K562 (cell line): ENCODE measurements around the gene DIP2A. TPM values are rescaled to one million over a fixed set of nuclear protein-coding genes. Genes with fewer than 3 reads are reported as not detected.

Experiments
- BMI1 ChIP-seq: fragments of 150-350 bp; IDR thresholded peaks from 2 replicates; pipeline ENCODE4 v1.6.1; 2014; ENCODE audit warnings: low read length
- CSDE1 ChIP-seq, 2 experiments: fragments of 450-650 bp; IDR thresholded peaks; 2 replicates each; pipeline ENCODE4 v1.6.1; 2016; ENCODE audit warnings: mild to moderate bottlenecking in 1 of 2
- CTBP1 ChIP-seq: fragments of 450-650 bp; IDR thresholded peaks from 2 replicates; pipeline ENCODE4 v1.6.1; 2016; ENCODE audit warnings: borderline replicate concordance
- FOXJ2 ChIP-seq: fragments of 200-800 bp; sonication (Bioruptor generic); IDR thresholded peaks from 2 replicates; pipeline ENCODE4 v1.6.1; 2016; ENCODE audit warnings: missing genetic modification characterization, missing compliant biosample characterization
- NR2C2 ChIP-seq, 2 experiments: fragments of 200-800 bp in 1 of 2; sonication (Bioruptor generic) in 1 of 2; sonication (generic) in 1 of 2; formaldehyde crosslinking in 1 of 2; IDR thresholded peaks; 2 replicates each; pipeline versions ENCODE4 v1.6.1 to v1.8.0; 2016 to 2022; ENCODE audit warnings: mild to moderate bottlenecking in 1 of 2, missing compliant biosample characterization in 1 of 2, missing genetic modification characterization in 1 of 2, missing genetic modification reagents in 1 of 2
- RCOR1 ChIP-seq, 2 experiments: IDR thresholded peaks; 2 replicates each; pipeline ENCODE4 v1.6.1; 2012; ENCODE audit warnings: low read depth in 2 of 2, low read length in 2 of 2, borderline replicate concordance in 1 of 2, improper control_type of control experiment in 1 of 2
- SAFB ChIP-seq: fragments of 200-400 bp; formaldehyde crosslinking; IDR thresholded peaks from 2 replicates; pipeline ENCODE4 v1.6.1; 2017; ENCODE audit warnings: low read depth, low read length, borderline replicate concordance
- TBP ChIP-seq: optimal IDR thresholded peaks from 2 replicates; pipeline ENCODE3; 2011; ENCODE audit warnings: low read depth, low read length, improper control_type of control experiment
- ZNF165 ChIP-seq: fragments of 250-450 bp; sonication (Bioruptor Pico); IDR thresholded peaks from 2 replicates; pipeline ENCODE4 v1.4.0; 2020; ENCODE audit warnings: borderline replicate concordance
- polyA plus RNA-seq, 8 experiments: library from polyadenylated mRNA; depleted of rRNA in 4 of 8; stranded (reverse) in 5 of 8; unstranded in 3 of 8; fragments of >200 nt; fragmentation: Nextera tagmentation in 2 of 8; fragmentation: Illumina TruSeq in 1 of 8; extraction: Ambion mirVana in 2 of 8; extraction: Trizol in 1 of 8; gene quantifications; 2 replicates each; pipeline versions ENCODE4 v1.2.1 to v1.2.3, GENCODE V29; 2011 to 2014; ENCODE audit warnings: inconsistent platforms in 1 of 8, missing spikeins in 1 of 8
- total RNA-seq, 7 experiments: library from RNA; depleted of rRNA in 6 of 7; stranded (reverse); fragments of >200 nt in 6 of 7; fragmentation: Illumina TruSeq in 2 of 7; extraction: Trizol in 2 of 7; gene quantifications; 2 replicates each; pipeline versions ENCODE4 v1.2.1 to v1.2.3, GENCODE V29; 2011 to 2021; ENCODE audit warnings: low replicate concordance in 1 of 7
- TF ChIP-seq, protein P1 (sequence below): fragments of 200-600 bp; sonication (generic); IDR thresholded peaks from one replicate; pipeline ENCODE4 v1.6.1; 2012; ENCODE audit warnings: mild to moderate bottlenecking, low read depth, low read length, inconsistent platforms
- TF ChIP-seq, protein P2 (sequence below): fragments of 200-400 bp; formaldehyde crosslinking; IDR thresholded peaks from 2 replicates; pipeline ENCODE4 v1.6.1; 2017; ENCODE audit warnings: mild to moderate bottlenecking, low read depth, low read length, moderate library complexity

The DIP2A gene
- total and polyA plus RNA-seq, 9 of the 15 experiments (the other 6 are each of a cell fraction or from before 2014, with no cell fraction given), result 4.3 to 34.5 (median 20.3) TPM

DNA sequence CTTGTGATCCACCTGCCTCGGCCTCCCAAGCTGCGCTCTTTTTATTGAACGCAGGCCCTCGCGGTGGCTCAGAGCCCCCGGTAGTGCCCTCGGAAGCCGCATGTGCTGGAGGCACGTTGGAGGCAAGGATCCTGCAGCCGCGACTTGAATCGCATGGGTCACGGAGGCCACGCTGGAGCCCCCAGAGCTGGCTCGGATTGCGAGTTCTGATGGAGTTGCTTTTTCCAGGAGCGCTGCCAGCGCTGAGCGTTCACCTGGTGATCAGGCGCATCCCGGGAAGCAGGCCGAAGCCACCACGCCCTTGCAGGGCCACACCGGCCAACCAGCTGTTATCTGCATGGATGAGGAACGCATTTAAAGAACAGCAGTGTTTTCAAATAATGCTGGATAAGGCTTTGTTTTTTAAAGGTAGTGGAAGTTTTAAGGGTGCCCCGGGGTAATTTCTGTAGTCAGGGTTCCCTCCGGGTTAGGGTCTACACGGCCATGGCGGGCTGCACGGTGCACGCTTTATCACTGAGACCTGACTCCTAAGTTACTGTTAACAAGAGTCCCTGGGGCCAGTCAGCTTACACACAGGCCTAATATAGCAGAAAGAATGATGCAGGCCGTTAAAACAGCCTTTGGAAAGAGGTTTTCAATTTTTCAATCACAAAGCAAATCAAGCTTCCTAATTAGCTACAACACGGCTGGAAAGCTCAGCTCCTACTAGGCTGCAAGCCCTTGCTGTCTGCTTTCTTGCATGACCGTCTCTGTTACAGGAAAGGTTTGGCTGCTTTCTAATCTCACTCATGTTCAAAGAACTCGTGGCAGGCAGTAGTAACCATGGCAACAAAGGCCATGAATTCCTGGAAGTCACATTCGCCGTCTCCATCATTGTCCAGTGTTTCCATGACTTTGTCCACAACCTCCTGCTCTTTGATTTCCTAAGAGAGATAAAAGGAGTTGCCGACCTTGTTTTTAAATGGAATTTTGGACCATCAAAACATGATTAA lies 140.2 kb downstream of the DIP2A start (continued):
- TF ChIP-seq, protein P1, sequence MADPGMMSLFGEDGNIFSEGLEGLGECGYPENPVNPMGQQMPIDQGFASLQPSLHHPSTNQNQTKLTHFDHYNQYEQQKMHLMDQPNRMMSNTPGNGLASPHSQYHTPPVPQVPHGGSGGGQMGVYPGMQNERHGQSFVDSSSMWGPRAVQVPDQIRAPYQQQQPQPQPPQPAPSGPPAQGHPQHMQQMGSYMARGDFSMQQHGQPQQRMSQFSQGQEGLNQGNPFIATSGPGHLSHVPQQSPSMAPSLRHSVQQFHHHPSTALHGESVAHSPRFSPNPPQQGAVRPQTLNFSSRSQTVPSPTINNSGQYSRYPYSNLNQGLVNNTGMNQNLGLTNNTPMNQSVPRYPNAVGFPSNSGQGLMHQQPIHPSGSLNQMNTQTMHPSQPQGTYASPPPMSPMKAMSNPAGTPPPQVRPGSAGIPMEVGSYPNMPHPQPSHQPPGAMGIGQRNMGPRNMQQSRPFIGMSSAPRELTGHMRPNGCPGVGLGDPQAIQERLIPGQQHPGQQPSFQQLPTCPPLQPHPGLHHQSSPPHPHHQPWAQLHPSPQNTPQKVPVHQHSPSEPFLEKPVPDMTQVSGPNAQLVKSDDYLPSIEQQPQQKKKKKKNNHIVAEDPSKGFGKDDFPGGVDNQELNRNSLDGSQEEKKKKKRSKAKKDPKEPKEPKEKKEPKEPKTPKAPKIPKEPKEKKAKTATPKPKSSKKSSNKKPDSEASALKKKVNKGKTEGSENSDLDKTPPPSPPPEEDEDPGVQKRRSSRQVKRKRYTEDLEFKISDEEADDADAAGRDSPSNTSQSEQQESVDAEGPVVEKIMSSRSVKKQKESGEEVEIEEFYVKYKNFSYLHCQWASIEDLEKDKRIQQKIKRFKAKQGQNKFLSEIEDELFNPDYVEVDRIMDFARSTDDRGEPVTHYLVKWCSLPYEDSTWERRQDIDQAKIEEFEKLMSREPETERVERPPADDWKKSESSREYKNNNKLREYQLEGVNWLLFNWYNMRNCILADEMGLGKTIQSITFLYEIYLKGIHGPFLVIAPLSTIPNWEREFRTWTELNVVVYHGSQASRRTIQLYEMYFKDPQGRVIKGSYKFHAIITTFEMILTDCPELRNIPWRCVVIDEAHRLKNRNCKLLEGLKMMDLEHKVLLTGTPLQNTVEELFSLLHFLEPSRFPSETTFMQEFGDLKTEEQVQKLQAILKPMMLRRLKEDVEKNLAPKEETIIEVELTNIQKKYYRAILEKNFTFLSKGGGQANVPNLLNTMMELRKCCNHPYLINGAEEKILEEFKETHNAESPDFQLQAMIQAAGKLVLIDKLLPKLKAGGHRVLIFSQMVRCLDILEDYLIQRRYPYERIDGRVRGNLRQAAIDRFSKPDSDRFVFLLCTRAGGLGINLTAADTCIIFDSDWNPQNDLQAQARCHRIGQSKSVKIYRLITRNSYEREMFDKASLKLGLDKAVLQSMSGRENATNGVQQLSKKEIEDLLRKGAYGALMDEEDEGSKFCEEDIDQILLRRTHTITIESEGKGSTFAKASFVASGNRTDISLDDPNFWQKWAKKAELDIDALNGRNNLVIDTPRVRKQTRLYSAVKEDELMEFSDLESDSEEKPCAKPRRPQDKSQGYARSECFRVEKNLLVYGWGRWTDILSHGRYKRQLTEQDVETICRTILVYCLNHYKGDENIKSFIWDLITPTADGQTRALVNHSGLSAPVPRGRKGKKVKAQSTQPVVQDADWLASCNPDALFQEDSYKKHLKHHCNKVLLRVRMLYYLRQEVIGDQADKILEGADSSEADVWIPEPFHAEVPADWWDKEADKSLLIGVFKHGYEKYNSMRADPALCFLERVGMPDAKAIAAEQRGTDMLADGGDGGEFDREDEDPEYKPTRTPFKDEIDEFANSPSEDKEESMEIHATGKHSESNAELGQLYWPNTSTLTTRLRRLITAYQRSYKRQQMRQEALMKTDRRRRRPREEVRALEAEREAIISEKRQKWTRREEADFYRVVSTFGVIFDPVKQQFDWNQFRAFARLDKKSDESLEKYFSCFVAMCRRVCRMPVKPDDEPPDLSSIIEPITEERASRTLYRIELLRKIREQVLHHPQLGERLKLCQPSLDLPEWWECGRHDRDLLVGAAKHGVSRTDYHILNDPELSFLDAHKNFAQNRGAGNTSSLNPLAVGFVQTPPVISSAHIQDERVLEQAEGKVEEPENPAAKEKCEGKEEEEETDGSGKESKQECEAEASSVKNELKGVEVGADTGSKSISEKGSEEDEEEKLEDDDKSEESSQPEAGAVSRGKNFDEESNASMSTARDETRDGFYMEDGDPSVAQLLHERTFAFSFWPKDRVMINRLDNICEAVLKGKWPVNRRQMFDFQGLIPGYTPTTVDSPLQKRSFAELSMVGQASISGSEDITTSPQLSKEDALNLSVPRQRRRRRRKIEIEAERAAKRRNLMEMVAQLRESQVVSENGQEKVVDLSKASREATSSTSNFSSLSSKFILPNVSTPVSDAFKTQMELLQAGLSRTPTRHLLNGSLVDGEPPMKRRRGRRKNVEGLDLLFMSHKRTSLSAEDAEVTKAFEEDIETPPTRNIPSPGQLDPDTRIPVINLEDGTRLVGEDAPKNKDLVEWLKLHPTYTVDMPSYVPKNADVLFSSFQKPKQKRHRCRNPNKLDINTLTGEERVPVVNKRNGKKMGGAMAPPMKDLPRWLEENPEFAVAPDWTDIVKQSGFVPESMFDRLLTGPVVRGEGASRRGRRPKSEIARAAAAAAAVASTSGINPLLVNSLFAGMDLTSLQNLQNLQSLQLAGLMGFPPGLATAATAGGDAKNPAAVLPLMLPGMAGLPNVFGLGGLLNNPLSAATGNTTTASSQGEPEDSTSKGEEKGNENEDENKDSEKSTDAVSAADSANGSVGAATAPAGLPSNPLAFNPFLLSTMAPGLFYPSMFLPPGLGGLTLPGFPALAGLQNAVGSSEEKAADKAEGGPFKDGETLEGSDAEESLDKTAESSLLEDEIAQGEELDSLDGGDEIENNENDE, result no peak
- TF ChIP-seq FOXJ2 (tag), result peak; percentile 91
- TF ChIP-seq, protein P2, sequence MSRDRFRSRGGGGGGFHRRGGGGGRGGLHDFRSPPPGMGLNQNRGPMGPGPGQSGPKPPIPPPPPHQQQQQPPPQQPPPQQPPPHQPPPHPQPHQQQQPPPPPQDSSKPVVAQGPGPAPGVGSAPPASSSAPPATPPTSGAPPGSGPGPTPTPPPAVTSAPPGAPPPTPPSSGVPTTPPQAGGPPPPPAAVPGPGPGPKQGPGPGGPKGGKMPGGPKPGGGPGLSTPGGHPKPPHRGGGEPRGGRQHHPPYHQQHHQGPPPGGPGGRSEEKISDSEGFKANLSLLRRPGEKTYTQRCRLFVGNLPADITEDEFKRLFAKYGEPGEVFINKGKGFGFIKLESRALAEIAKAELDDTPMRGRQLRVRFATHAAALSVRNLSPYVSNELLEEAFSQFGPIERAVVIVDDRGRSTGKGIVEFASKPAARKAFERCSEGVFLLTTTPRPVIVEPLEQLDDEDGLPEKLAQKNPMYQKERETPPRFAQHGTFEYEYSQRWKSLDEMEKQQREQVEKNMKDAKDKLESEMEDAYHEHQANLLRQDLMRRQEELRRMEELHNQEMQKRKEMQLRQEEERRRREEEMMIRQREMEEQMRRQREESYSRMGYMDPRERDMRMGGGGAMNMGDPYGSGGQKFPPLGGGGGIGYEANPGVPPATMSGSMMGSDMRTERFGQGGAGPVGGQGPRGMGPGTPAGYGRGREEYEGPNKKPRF, result no peak
- no peak for TF ChIP-seq SAFB
- peak; percentile 78; the same call in 1 of the 2 replicates for TF ChIP-seq CTBP1
- peak in 1 of 2 experiments; percentile 88; a peak in 2 of 4 replicates for TF ChIP-seq CSDE1 (IDR thresholded peaks at IDR 0.05)
- peak; percentile 75; the same call in 1 of the 2 replicates for TF ChIP-seq BMI1
- no peak for TF ChIP-seq ZNF165 (CRISPR knock-in tag)
- TF ChIP-seq TBP, result no peak
- TF ChIP-seq RCOR1 (IDR thresholded peaks at IDR 0.05; ENCODE audit: borderline replicate concordance in 1 of 2, low read depth in 2 of 2, low read length in 2 of 2), result 0 out of 4 replicates have a peak, but pooled peaks of 1 of the 2 experiments have one; percentile 31
- no peak for TF ChIP-seq NR2C2 (CRISPR knock-in tag; IDR thresholded peaks at IDR 0.05)
- TF ChIP-seq NR2C2 (tag; IDR thresholded peaks at IDR 0.05), result 0 out of 2 replicates have a peak, but pooled peaks have one; percentile 24
